ENCODE data around the gene PRSS21. TPM values are rescaled to one million over a fixed set of nuclear protein-coding genes. Genes with fewer than 3 reads are reported as not detected.

PRSS21 gene
- total RNA-seq, 1 donor from 2014 or later, result not detected

- DNase-seq, result no peak
Observed at GRCh38 chr16:2806286-2806685, 10.8 kb upstream of the PRSS21 start.

DNA sequence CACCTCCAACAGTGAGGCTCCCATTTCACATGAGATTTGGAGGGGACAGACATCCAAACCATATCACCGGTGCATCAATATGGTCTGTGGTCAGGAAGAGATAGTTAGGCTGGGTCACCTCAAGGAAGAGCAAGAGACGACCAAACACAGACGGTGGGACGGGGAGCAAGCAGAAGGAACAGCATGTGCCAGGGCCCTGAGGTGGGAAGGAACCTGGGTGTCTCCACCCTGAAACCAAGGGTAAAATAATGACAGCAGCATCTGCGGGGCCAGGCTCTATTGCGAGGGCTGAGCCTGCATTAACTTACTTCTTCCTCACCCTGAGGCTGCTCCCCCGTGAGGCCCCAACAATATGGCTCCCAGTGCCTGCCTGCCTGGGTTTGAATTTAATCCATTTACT is 8.9 kb upstream of the PRSS21 start:
- no peak for DNase-seq

DNA sequence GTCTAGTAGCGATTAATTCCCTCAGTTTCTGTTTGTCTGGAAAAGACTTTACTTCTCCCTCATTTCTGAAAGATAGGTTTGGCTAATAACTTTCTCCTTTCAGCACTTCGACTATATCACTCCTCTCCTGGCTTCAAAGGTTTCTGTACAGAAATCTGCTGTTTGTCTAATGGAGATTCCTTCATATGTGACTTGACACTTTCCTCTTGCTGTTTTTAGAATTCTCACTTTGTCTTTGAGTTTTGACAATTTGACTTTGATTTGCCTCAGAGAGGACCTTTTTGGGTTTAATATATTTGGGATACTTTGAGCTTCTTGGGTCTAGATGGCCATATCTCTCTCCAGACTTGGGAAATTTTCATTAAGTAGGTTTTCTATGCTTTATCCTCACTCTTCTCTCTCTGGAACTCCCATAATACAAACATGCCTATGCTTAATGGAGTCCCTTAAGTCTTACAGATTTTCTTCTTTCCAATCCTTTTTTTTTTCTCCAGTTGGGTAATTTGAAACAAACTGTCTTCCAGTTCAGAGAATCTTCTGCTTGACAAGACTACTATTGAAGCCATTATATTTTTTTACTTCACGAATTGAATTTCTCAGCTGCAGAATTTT is 7.8 kb upstream of the PRSS21 start:
- no peak for DNase-seq

DNA sequence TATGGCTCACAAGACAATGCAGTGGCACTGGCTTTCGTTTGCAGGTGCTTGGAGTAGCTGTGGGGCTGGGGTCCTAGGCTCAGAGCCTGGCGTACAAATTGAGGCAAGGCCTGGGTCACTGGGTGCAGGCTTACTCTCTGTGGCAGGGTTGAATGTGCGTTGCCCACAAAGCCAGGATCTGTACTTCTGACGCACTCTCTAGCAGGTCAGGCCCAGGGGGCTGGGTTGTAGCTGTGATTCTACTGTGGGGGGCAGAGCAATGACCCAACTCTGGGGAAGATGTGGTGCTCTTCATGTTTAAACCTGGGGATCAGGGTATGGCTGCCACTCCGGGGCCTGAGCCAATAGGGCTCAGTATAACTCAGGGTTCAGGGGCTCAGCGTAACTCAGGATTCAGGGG is 6.4 kb upstream of the PRSS21 start:
- no peak for DNase-seq

DNA sequence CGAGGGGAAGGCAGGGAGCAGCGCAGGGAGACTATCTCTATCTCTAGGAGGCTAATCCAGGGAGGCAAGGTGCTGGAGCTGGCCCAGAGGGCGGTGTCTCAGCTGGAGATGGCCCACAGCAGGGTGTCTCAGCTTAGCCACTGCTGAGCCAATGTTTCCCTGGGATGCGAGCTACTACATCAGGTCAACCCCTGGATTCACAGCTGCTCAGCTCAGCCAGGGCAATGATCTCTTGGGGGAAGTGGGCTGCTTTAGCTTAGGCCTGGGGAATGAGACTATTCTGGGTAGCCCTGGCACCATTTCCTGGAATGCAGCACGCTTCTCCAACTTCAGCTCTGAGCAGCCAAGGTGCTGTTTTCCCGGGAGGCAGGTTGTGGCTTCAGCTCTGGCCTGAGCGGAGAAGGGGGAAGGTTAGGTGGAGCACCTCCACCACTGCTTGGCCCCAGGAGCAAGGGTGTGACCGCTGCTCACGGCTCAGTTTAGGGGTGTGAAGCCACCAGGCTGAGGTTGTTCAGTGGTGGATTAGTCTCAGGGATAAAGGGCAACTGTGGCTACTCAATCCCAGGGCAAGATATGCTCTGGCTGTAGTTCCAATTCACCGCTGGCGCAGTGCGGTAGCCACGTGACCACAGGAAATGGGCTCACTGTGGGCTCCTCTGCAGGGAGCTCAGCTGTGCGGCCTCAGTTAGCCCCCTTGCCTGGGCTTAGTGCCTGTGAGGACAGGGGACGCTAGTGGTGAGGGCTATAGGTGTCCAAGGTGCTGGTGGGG is 5.2 kb upstream of the PRSS21 start:
- no peak for DNase-seq

DNA sequence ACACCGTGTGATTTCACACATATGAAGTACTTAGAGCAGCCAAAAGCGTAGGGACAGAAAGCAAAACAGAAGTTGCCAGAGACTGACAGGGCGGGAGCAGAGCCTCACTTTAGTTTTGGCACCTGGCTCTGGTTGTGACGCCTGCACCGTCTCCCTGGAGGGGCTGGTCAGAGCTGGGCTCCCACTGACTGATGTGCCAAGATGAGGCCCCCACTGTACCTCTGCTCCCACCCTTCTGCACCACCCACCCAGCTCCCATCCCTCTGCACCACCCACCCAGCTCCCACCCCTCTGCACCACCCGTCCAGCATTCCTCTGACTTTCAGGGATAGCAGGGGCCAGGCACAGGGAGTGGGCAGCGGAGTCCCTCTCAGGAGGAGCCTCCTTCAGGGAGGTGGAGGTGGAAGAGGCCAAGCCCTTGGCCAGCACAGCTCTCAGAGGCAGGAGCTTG is 3.2 kb upstream of the PRSS21 start:
- no peak for DNase-seq

GRCh38 chr16:2814551-2815298 is 2.3 kb upstream of the PRSS21 start:
- DNase-seq, result no peak

- DNase-seq, result no peak
Observed at GRCh38 chr16:2815299-2815771, 1.7 kb upstream of the PRSS21 start.

DNA sequence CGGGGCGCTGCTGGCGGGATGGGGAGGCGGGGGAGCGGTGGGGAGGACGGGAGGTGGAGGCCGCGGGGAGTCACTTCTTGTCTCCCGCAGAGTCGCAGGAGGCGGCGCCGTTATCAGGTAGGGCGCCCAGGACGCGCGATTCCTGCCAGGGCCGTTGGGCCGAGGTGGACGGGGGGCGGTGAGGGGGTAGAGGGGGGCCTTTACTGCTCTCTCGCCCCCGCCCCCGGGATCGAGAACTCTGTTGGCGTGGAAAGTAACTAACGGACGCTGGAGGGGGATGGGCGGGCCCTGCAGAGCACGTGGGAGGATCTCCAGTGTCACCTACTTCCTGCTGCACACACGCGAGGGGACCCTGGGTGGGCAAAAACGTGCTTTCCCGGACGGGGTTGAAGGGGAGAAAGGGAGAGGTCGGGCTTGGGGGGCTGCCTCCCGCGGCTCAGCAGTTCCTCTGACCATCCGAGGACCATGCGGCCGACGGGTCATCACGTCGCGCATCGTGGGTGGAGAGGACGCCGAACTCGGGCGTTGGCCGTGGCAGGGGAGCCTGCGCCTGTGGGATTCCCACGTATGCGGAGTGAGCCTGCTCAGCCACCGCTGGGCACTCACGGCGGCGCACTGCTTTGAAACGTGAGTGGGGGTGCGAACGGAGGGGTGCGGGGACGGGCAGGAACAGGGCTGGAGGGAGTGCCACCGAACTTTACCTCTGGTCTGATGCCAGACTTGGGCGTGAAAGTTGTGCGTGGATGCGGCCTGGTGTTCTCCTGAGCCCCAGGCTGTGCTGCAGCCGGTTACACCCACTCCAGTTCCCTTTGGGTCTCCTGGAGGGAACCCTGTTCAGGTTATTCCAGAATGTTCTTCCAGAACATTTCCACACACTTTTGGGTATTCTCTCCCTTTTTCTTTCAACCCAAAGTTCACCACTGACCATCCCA is 569 bp downstream of the PRSS21 start:
- no peak for DNase-seq

GRCh38 chr16:2818272-2818876 is 1.3 kb downstream of the PRSS21 start:
- no peak for DNase-seq

GRCh38 chr16:2819179-2819938 is 2.3 kb downstream of the PRSS21 start:
- no peak for DNase-seq

DNA sequence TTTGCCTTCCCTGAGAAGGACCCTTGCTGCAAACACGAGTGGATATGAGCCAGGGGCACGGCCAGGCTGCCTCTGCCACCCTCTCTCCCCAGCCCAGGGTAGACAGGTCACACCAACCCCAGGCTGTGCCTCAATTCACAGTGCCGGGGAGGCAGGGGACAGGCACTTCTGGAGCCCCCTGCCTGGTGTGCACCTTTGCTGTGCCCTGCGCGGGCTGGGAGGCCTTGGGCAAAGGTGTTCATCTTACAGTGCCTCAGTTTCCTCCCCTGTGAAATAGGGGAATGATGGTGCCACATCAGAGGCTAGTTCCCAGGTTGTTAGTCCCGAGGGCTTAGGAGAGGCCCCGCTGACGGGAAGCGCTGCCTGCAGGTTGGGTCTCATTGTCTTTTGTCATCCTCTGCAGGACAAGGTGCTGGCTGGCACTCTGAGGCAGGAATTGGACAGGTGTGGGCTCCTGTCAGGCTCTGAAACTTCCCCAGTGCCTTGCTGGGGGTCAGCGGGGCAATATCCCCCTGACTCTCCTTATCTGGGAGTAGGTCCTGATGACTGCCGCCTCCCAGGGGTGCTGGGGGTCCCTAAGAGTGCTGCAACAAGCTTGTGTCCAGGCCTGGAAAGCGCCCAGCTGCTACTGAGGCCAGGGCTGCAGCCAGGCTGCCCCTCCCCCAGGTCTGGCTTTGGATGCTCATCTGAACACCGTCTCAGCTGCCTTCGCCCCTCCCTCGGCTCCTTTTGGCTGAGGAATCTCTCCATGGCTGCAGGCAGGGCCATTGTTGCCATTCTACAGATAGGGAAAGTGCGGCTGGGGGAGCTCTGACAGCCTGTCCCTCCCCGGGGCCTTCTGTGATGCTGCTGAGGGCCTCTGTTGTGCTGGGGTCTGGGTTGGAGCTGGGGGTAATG is 3.1 kb downstream of the PRSS21 start:
- no peak for DNase-seq

DNA sequence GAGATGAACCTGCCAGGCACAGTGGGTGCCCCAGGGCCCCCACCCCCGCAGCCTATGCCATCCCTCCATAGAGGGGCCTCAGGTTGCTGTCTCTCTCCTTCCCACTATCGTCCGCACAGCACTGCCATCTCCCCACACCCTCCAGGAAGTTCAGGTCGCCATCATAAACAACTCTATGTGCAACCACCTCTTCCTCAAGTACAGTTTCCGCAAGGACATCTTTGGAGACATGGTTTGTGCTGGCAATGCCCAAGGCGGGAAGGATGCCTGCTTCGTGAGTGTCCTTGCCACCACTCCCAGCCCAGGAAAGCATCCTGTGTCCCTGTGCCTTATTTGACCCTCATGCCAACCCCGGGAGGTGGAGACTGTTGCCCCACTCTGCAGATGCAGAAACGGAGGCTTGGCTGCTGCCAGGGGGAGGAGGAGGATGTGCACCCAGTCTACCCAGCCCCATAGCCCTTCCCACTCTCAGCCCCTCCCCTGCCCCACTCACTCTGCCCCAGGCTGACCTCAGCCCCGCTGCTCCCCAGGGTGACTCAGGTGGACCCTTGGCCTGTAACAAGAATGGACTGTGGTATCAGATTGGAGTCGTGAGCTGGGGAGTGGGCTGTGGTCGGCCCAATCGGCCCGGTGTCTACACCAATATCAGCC is 3.9 kb downstream of the PRSS21 start:
- no peak for DNase-seq

DNA sequence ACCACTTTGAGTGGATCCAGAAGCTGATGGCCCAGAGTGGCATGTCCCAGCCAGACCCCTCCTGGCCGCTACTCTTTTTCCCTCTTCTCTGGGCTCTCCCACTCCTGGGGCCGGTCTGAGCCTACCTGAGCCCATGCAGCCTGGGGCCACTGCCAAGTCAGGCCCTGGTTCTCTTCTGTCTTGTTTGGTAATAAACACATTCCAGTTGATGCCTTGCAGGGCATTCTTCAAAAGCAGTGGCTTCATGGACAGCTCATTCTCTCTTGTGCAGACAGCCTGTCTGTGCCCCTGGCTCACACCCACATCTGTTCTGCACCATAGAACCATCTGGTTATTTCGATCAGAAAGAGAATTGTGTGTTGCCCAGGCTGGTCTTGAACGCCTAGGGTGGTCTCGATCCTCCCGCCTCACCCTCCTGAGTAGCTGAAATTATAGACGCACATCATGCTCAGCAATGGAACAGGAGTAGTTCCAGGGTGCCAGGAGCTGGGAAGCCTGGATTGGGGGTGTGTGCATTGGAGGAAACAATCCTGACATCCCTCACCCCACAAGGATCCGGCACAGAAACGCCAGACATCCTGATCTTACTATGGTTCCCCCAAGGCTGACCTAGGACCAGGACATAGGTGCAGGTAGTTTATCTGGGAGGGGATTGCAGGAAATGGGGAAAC is 4.6 kb downstream of the PRSS21 start:
- DNase-seq, result no peak

DNA sequence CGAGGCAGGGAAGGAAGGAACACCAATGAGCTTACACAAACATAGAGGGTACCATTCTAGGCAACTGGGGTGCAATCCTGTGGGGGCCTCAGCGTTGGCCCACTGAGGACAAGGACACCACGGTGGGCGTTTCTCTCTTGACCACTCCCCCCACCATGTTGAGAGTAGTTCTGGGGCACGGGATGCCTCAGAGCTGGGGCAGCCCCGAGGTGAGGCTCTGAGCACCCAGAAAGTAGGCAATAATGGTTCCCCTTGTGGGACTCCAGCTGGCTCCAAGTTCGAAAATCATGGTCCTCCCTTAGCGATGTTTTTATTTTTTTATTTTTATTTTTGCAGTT is 5.1 kb downstream of the PRSS21 start:
- no peak for DNase-seq

DNA sequence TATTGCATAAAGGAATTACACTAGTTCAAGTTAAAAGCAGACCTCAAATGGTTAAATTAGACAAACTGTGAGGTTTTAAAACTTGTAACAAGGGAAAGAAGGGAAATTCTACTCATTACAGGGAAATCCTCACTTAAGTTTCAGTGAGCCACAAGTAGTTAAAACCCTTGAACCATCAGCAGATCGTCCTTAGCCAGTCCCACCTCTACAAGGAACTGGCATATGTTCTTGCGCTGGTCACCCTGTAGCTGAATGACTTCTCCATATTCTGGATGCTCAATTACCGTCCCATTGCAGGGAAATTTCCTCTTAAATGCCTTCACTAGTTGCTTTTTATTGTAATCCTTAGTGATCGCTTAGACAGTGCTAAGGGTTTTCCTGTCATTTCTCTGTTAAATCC is 5.5 kb downstream of the PRSS21 start:
- no peak for DNase-seq

- no peak for DNase-seq
Observed at GRCh38 chr16:2824626-2825025, 7.6 kb downstream of the PRSS21 start.

DNA sequence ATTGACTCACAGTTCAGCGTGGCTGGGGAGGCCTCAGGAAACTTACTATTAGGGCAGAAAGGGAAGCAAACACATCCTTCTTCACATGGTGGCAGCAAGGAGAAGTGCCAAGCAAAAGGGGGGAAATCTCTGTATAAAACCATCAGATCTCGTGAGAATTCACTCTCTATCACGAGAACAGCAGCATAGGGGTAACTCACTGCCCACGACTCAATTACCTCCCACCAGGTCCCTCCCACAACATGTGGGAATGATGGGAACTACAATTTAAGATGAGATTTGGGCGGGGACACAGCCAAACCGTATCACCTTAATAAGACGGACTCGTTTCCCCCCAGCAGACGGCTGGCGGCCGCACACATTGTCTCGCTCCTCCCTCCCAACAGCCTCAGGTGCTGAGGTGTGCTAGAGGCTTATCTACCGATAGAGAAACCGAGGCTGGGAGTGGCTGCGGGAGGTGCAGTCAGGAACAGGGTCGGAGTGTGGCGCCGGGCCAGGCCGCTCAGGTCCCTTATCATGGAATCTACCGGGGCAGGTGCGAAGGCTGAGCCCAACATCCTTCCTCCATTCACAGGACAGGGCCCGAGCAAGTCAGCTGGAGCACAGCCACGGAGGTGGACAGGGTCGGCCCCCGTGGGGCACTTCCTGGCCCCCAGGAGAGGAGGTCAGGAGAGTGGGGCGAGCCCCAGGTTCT is 8.2 kb downstream of the PRSS21 start:
- no peak for DNase-seq
